Thyroid gland (tissue), 4 donors: ENCODE measurements around the gene ZNF423. TPM values are rescaled to one million over a fixed set of nuclear protein-coding genes. Genes with fewer than 3 reads are reported as not detected.
A peak's percentile ranks its signal among the peaks of the same experiment; 100 is the strongest.

Experiments used
- DNase-seq, 2 donors: peaks; one replicate each; pipeline ENCODE4 v3.0.0-alpha.2; 2019
- H3K27ac ChIP-seq, 3 donors: fragments of 200-600 bp; sonication (generic); 1 replicate in 2 of 3; 2 replicates in 1 of 3; pipeline ENCODE4 v1.5.1; 2016 to 2019; ENCODE audit warnings: mild to moderate bottlenecking in 1 of 3, moderate library complexity in 1 of 3
- H3K27me3 ChIP-seq: fragments of 200-600 bp; sonication (generic); one replicate; pipeline ENCODE4 v1.5.1; 2019
- H3K36me3 ChIP-seq, 2 donors: fragments of 200-600 bp; sonication (generic); one replicate each; pipeline ENCODE4 v1.5.1; 2016 to 2019
- H3K4me1 ChIP-seq, 2 donors: fragments of 200-600 bp; sonication (generic); one replicate each; pipeline ENCODE4 v1.5.1; 2017 to 2019
- H3K4me3 ChIP-seq, 3 donors: fragments of 200-600 bp; sonication (generic); replicated peaks in 1 of 3; 1 replicate in 2 of 3; 2 replicates in 1 of 3; pipeline ENCODE4 v1.5.1; 2016; ENCODE audit warnings: mild to moderate bottlenecking in 1 of 3
- H3K9me3 ChIP-seq: fragments of 200-600 bp; sonication (generic); one replicate; pipeline ENCODE4 v1.5.1; 2017
- POLR2A ChIP-seq, 2 donors: fragments of 450-650 bp; IDR thresholded peaks; one replicate each; pipeline ENCODE4 v1.6.1; 2017; ENCODE audit warnings: antibody characterized with exemption in 2 of 2, mild to moderate bottlenecking in 2 of 2, moderate library complexity in 1 of 2
- WGBS, 2 donors: methylation state at CpG; one replicate each; pipeline ENCODE4 v1.1.5; 2017; 5-methylcytosine and 5-hydroxymethylcytosine counted together
- intact Hi-C: fragments of 100-400 bp; cut with DNase I; formaldehyde crosslinking; loops from one replicate; pipeline ENCODE4 v1.15.1; 2023
- total RNA-seq, 4 donors: library from RNA; depleted of rRNA; stranded (reverse); fragments of >200 nt; gene quantifications; one replicate each; pipeline ENCODE4 v1.2.3, GENCODE V29; 2016
- TF ChIP-seq, protein P1 (sequence below), 6 experiments: fragments of 200-600 bp in 3 of 6; fragments of 450-650 bp in 3 of 6; sonication (generic) in 3 of 6; IDR thresholded peaks; one replicate each; pipeline ENCODE4 v1.5.1; 2016 to 2019; ENCODE audit warnings: antibody characterized with exemption in 6 of 6, mild to moderate bottlenecking in 2 of 6, inconsistent platforms in 1 of 6, moderate library complexity in 1 of 6

Gene ZNF423
- total RNA-seq, 4 donors from 2014 or later, result 7.4 to 10.0 (median 8.5) TPM

- H3K4me3 ChIP-seq, result no peak overlapping the region
- H3K27me3 ChIP-seq, result no peaks in the 10 kb centered on the region
- TF ChIP-seq POLR2A (IDR thresholded peaks at IDR 0.05), result no peak
- TF ChIP-seq, protein P1, sequence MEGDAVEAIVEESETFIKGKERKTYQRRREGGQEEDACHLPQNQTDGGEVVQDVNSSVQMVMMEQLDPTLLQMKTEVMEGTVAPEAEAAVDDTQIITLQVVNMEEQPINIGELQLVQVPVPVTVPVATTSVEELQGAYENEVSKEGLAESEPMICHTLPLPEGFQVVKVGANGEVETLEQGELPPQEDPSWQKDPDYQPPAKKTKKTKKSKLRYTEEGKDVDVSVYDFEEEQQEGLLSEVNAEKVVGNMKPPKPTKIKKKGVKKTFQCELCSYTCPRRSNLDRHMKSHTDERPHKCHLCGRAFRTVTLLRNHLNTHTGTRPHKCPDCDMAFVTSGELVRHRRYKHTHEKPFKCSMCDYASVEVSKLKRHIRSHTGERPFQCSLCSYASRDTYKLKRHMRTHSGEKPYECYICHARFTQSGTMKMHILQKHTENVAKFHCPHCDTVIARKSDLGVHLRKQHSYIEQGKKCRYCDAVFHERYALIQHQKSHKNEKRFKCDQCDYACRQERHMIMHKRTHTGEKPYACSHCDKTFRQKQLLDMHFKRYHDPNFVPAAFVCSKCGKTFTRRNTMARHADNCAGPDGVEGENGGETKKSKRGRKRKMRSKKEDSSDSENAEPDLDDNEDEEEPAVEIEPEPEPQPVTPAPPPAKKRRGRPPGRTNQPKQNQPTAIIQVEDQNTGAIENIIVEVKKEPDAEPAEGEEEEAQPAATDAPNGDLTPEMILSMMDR (IDR thresholded peaks at IDR 0.05), result no peak
- peaks cover 11 to 17% of the 10 kb centered on the region in 2 donors for H3K4me1 ChIP-seq
- no peaks in the 10 kb centered on the region for H3K9me3 ChIP-seq
- 34 to 37% methylated on average over 14 of the region's 14 CpGs for WGBS, 2 donors
- intact Hi-C loops, result no loop called here
- no peak overlapping the region for H3K27ac ChIP-seq
- DNase-seq, result peak; percentile 64 to 67
- no peaks in the 10 kb centered on the region for H3K36me3 ChIP-seq
Observed at GRCh38 chr16:49781401-49781800, 74.5 kb downstream of the ZNF423 start.

GRCh38 chr16:49780433-49780832 is 75.5 kb downstream of the ZNF423 start:
- H3K27me3 ChIP-seq, result no peaks in the 10 kb centered on the region
- no peaks in the 10 kb centered on the region for H3K9me3 ChIP-seq
- intact Hi-C loops, result no loop called here
- no peak overlapping the region for H3K4me3 ChIP-seq
- 75 to 97% methylated on average over 7 to 12 of the region's 12 CpGs for WGBS, 2 donors
- no peak for TF ChIP-seq POLR2A (IDR thresholded peaks at IDR 0.05)
- TF ChIP-seq, protein P1 (IDR thresholded peaks at IDR 0.05), result no peak
- H3K36me3 ChIP-seq, result no peaks in the 10 kb centered on the region
- H3K4me1 ChIP-seq, result peaks cover 11 to 24% of the 10 kb centered on the region in 2 donors
- no peak overlapping the region for H3K27ac ChIP-seq
- no peak for DNase-seq

DNA sequence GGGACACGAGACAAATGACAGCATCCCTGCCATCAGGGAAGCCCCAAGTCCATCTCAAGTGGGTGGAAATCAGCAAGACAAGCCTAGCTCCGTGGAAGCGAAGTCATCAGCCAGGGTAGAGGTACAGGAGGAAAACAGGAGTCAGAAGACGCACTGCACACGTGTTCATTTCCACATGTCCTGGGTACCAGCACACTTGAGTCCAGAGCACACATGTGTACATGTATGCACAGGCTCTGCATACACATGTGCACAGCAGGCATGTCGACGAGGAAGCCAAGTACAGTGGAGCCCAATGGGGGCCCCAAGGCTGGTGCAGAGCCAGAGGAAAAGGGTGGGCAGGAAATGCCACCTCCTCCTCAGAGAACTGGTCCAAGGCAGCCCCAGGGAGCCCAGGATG is 75.9 kb downstream of the ZNF423 start:
- H3K4me1 ChIP-seq, result peaks cover 11 to 24% of the 10 kb centered on the region in 2 donors
- no peak overlapping the region for H3K27ac ChIP-seq
- WGBS, 2 donors, result 78% methylated on average over 3 to 7 of the region's 7 CpGs
- no peak for DNase-seq
- no peaks in the 10 kb centered on the region for H3K36me3 ChIP-seq
- TF ChIP-seq, protein P1 (IDR thresholded peaks at IDR 0.05), result no peak
- TF ChIP-seq POLR2A (IDR thresholded peaks at IDR 0.05), result no peak
- intact Hi-C loops, result no loop called here
- H3K27me3 ChIP-seq, result no peaks in the 10 kb centered on the region
- no peak overlapping the region for H3K4me3 ChIP-seq
- H3K9me3 ChIP-seq, result no peaks in the 10 kb centered on the region

DNA sequence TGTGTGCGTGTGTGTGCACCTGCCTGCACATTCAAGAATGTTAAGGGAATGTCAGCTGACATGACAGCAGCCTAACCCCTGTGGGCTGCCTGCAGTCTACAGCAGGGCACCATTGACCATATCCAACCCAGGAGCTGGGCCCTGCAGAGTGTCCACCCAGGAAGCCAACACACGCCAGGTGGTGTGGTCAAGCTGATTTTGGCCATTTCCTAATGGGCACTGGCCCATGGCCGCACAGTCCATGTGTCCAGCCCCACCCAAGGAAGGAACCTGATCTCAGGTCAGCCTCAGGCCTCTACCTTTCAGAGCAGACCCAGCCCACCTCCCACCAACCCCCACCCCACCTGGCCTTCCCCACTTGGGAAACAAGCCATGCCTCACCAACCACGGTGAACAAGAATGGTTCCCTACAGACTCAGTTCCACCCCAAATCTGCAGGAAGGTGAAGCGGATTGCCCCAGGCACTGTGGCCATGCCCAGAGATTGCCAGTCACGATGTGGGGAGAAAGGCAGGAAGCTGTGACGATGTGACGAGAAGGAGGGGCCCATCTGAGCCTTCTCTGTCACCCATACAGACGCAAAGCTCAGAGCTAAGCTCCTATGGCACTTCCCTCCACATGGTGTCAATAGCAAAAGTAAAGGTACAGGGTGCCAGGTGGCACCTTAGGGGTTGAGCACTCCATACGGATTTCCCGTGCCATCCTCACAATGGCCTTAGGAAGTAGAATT is 77.5 kb downstream of the ZNF423 start:
- Histone ChIP-seq H3K36me3 (no peaks in the 10 kb centered on the region), H3K27me3 (no peaks in the 10 kb centered on the region), H3K27ac (no peak overlapping the region), H3K4me3 (no peak overlapping the region), H3K9me3 (no peaks in the 10 kb centered on the region), H3K4me1 (peaks cover 17 to 33% of the 10 kb centered on the region in 2 donors)
- TF ChIP-seq, protein P1 (IDR thresholded peaks at IDR 0.05), result no peak
- TF ChIP-seq POLR2A (IDR thresholded peaks at IDR 0.05), result no peak
- intact Hi-C loops, result no loop called here
- WGBS, 2 donors, result 79 to 83% methylated on average over 10 of the region's 11 CpGs
- no peak for DNase-seq

- Histone ChIP-seq H3K27ac (no peak overlapping the region), H3K36me3 (no peaks in the 10 kb centered on the region), H3K9me3 (no peaks in the 10 kb centered on the region), H3K4me1 (peaks cover 9 to 22% of the 10 kb centered on the region in 2 donors), H3K27me3 (no peaks in the 10 kb centered on the region), H3K4me3 (no peak overlapping the region)
- no peak for DNase-seq
- TF ChIP-seq POLR2A (IDR thresholded peaks at IDR 0.05), result no peak
- TF ChIP-seq, protein P1 (IDR thresholded peaks at IDR 0.05), result no peak
- 86 to 91% methylated on average over 4 of the region's 4 CpGs for WGBS, 2 donors
- intact Hi-C loops, result no loop called here
Observed at GRCh38 chr16:49776734-49777133, 79.2 kb downstream of the ZNF423 start.
